ENCODE measurements around the gene OSBPL6.

The OSBPL6 gene

GRCh38 chr2:178269438-178270224 is 75.3 kb downstream of the OSBPL6 start:
- Histone ChIP-seq H3K27me3 (ENCODE audit: insufficient read depth, low read length) (no peaks in the 10 kb centered on the region), H3K4me3 (ENCODE audit: low read depth, low read length) (no peak overlapping the region), H3K79me2 (ENCODE audit: control insufficient read depth, insufficient read depth, low read length, unreplicated experiment) (no peaks in the 10 kb centered on the region), H2AFZ (ENCODE audit: low read length, unreplicated experiment) (no peak overlapping the region), H3K36me3 (ENCODE audit: insufficient read depth, low read length) (no peaks in the 10 kb centered on the region), H3K27ac (ENCODE audit: low read depth, low read length) (no peak overlapping the region), H3K4me1 (ENCODE audit: control insufficient read depth, insufficient read depth, low read length, unreplicated experiment) (no peaks in the 10 kb centered on the region)

DNA sequence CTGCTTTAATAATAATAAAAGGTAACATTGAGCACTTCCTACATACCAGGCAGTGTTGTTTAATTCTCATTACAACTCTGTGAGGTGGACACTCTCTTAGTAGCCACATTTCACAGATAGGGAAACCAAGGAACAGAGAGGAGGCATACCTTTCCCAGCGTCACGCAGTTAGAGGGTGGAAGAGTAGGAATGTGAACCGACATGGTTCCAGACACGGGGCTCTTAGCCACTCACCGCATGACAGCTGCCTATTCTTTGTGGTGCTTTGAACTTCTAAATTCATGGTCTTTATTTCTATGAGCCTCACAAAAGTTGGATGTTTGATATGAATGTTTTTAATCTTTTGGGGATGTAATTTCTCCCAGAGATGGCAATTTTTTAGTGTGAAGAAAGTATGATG is 76.0 kb downstream of the OSBPL6 start:
- Histone ChIP-seq H3K27ac (ENCODE audit: low read depth, low read length) (no peak overlapping the region), H2AFZ (ENCODE audit: low read length, unreplicated experiment) (no peak overlapping the region), H3K4me3 (ENCODE audit: low read depth, low read length) (no peak overlapping the region), H3K27me3 (ENCODE audit: insufficient read depth, low read length) (no peaks in the 10 kb centered on the region), H3K79me2 (ENCODE audit: control insufficient read depth, insufficient read depth, low read length, unreplicated experiment) (no peaks in the 10 kb centered on the region), H3K36me3 (ENCODE audit: insufficient read depth, low read length) (no peaks in the 10 kb centered on the region), H3K4me1 (ENCODE audit: control insufficient read depth, insufficient read depth, low read length, unreplicated experiment) (no peaks in the 10 kb centered on the region)

GRCh38 chr2:178271094-178271493 is 76.8 kb downstream of the OSBPL6 start:
- Histone ChIP-seq H3K27me3 (ENCODE audit: insufficient read depth, low read length) (no peaks in the 10 kb centered on the region), H3K27ac (ENCODE audit: low read depth, low read length) (no peak overlapping the region), H2AFZ (ENCODE audit: low read length, unreplicated experiment) (no peak overlapping the region), H3K79me2 (ENCODE audit: control insufficient read depth, insufficient read depth, low read length, unreplicated experiment) (no peaks in the 10 kb centered on the region), H3K36me3 (ENCODE audit: insufficient read depth, low read length) (no peaks in the 10 kb centered on the region), H3K4me1 (ENCODE audit: control insufficient read depth, insufficient read depth, low read length, unreplicated experiment) (no peaks in the 10 kb centered on the region), H3K4me3 (ENCODE audit: low read depth, low read length) (no peak overlapping the region)

GRCh38 chr2:178271629-178272333 is 77.5 kb downstream of the OSBPL6 start:
- Histone ChIP-seq H3K4me1 (ENCODE audit: control insufficient read depth, insufficient read depth, low read length, unreplicated experiment) (no peaks in the 10 kb centered on the region), H3K79me2 (ENCODE audit: control insufficient read depth, insufficient read depth, low read length, unreplicated experiment) (no peaks in the 10 kb centered on the region), H3K36me3 (ENCODE audit: insufficient read depth, low read length) (no peaks in the 10 kb centered on the region), H3K4me3 (ENCODE audit: low read depth, low read length) (no peak overlapping the region), H2AFZ (ENCODE audit: low read length, unreplicated experiment) (no peak overlapping the region), H3K27ac (ENCODE audit: low read depth, low read length) (no peak overlapping the region), H3K27me3 (ENCODE audit: insufficient read depth, low read length) (no peaks in the 10 kb centered on the region)

GRCh38 chr2:178273787-178274360 is 79.6 kb downstream of the OSBPL6 start:
- no peaks in the 10 kb centered on the region for H3K79me2 ChIP-seq (ENCODE audit: control insufficient read depth, insufficient read depth, low read length, unreplicated experiment)

GRCh38 chr2:178275600-178275999 is 81.3 kb downstream of the OSBPL6 start:
- Histone ChIP-seq H3K27me3 (ENCODE audit: insufficient read depth, low read length) (no peaks in the 10 kb centered on the region), H3K4me3 (ENCODE audit: low read depth, low read length) (no peak overlapping the region), H3K4me1 (ENCODE audit: control insufficient read depth, insufficient read depth, low read length, unreplicated experiment) (peaks cover 23% of the 10 kb centered on the region), H3K79me2 (ENCODE audit: control insufficient read depth, insufficient read depth, low read length, unreplicated experiment) (no peaks in the 10 kb centered on the region), H3K27ac (ENCODE audit: low read depth, low read length) (no peak overlapping the region), H3K36me3 (ENCODE audit: insufficient read depth, low read length) (no peaks in the 10 kb centered on the region), H2AFZ (ENCODE audit: low read length, unreplicated experiment) (no peak overlapping the region)

More at GRCh38 chr2:178273787-178274360, 79.6 kb downstream of the OSBPL6 start:
- Histone ChIP-seq H3K36me3 (ENCODE audit: insufficient read depth, low read length) (no peaks in the 10 kb centered on the region), H3K4me1 (ENCODE audit: control insufficient read depth, insufficient read depth, low read length, unreplicated experiment) (peaks cover 13% of the 10 kb centered on the region), H2AFZ (ENCODE audit: low read length, unreplicated experiment) (no peak overlapping the region), H3K4me3 (ENCODE audit: low read depth, low read length) (no peak overlapping the region), H3K27ac (ENCODE audit: low read depth, low read length) (no peak overlapping the region), H3K27me3 (ENCODE audit: insufficient read depth, low read length) (no peaks in the 10 kb centered on the region)

DNA sequence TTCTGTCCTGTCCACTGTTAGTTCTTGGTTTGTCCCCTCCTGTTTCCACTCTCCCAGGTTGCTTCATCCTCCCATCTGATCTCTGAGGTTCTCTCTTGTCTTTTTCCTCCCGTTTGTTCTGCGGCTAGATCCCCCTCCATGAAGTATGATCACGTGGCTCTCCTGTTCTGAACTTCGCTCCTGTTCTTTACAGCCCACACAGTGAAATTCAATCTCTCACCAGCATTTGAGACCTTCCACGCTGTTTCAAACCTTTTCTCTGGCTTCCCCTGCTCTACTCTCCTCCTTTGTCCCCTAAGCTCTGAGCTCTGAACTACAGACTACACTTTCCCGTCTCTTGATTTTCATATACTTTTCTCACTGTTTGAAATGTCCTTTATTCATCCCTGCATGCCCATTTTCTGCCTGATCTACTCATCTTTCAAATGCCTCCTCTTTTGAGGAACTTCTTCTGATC is 83.5 kb downstream of the OSBPL6 start:
- H2AFZ ChIP-seq (ENCODE audit: low read length, unreplicated experiment) = peak overlapping the region; percentile 59
- no peak overlapping the region for H3K27ac ChIP-seq (ENCODE audit: low read depth, low read length)

DNA sequence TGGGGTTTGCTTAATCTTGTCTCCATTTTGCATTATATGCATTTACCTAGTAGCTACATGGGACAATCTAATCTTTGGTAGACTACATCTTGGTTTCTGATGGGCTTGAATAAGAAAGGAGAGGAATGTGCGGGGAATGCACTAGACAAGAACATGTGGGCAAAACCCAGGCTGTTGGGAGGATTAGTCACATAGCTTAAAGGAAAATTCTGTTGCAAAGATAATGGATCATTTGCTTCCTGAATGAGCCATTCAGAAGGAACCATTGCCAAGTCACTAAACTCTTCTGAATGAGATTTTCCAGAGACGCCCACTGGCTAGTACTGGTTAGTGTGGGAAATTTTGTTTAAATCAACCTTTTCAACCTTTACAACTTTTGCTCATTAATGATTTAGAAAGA is 84.8 kb downstream of the OSBPL6 start:
- Histone ChIP-seq H3K4me1 (ENCODE audit: control insufficient read depth, insufficient read depth, low read length, unreplicated experiment) (peaks cover 36% of the 10 kb centered on the region), H3K36me3 (ENCODE audit: insufficient read depth, low read length) (no peaks in the 10 kb centered on the region), H3K79me2 (ENCODE audit: control insufficient read depth, insufficient read depth, low read length, unreplicated experiment) (no peaks in the 10 kb centered on the region), H2AFZ (ENCODE audit: low read length, unreplicated experiment) (no peak overlapping the region), H3K4me3 (ENCODE audit: low read depth, low read length) (no peak overlapping the region; the same call in 1 of the 2 replicates), H3K27ac (ENCODE audit: low read depth, low read length) (peak overlapping the region; percentile 46; the same call in 1 of the 2 replicates), H3K27me3 (ENCODE audit: insufficient read depth, low read length) (no peaks in the 10 kb centered on the region)

More for the DNA sequence above, 83.5 kb downstream of the OSBPL6 start:
- Histone ChIP-seq H3K79me2 (ENCODE audit: control insufficient read depth, insufficient read depth, low read length, unreplicated experiment) (no peaks in the 10 kb centered on the region), H3K4me1 (ENCODE audit: control insufficient read depth, insufficient read depth, low read length, unreplicated experiment) (peaks cover 35% of the 10 kb centered on the region), H3K36me3 (ENCODE audit: insufficient read depth, low read length) (no peaks in the 10 kb centered on the region), H3K4me3 (ENCODE audit: low read depth, low read length) (no peak overlapping the region), H3K27me3 (ENCODE audit: insufficient read depth, low read length) (no peaks in the 10 kb centered on the region)

DNA sequence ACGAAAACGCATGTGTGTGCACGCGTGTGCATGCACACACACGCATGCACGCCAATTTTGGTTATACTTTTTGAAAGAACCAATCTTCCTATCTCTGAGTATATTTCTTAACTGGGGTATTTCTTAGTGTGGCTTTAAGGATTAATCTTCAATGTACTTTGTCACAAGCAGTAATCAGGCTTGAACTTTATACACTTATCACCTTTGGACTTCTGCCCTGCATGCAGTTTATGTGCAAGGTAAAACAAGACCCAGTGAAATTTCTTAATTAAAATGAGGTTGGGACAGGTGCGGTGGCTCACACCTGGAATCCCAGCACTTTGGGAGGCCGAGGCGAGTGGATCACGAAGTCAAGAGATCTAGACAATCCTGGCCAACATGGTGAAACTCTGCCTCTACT is 85.3 kb downstream of the OSBPL6 start:
- H3K36me3 ChIP-seq (ENCODE audit: insufficient read depth, low read length) = no peaks in the 10 kb centered on the region
- H3K27me3 ChIP-seq (ENCODE audit: insufficient read depth, low read length) = no peaks in the 10 kb centered on the region
- no peak overlapping the region; the same call in 1 of the 2 replicates for H3K4me3 ChIP-seq (ENCODE audit: low read depth, low read length)
- peaks cover 36% of the 10 kb centered on the region for H3K4me1 ChIP-seq (ENCODE audit: control insufficient read depth, insufficient read depth, low read length, unreplicated experiment)
- peak overlapping the region; percentile 46 for H3K27ac ChIP-seq (ENCODE audit: low read depth, low read length)
- no peak overlapping the region for H2AFZ ChIP-seq (ENCODE audit: low read length, unreplicated experiment)
- no peaks in the 10 kb centered on the region for H3K79me2 ChIP-seq (ENCODE audit: control insufficient read depth, insufficient read depth, low read length, unreplicated experiment)

DNA sequence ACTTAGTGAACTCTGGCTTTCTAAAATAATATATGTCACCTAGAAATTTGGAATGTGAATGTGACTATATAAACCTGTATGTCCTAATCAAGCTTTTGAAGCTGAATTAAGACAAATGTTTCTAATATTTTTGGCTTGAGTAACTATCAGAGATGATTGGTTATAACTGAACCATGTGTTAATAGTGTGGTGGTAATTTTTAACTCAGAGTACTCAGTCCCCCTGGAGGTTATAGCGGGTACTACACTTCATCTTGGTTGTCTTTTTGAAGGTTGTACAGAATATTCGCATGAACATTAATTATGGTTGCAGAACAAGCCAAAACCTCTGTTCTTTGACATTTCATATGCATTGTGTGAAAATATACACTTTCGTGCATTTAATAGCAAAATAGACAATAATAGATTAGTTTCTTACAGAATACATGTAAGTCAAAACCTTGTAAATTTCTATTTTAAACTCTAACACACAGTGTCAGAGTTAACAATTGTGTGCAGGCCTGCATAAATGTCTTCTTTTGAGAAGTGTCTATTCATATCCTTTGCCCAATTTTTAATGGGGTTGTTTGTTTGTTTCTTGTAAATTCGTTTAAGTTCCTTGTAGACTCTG is 86.0 kb downstream of the OSBPL6 start:
- H3K36me3 ChIP-seq (ENCODE audit: insufficient read depth, low read length) = no peaks in the 10 kb centered on the region
- no peak overlapping the region for H3K4me3 ChIP-seq (ENCODE audit: low read depth, low read length)
- H3K79me2 ChIP-seq (ENCODE audit: control insufficient read depth, insufficient read depth, low read length, unreplicated experiment) = no peaks in the 10 kb centered on the region
- H3K27me3 ChIP-seq (ENCODE audit: insufficient read depth, low read length) = no peaks in the 10 kb centered on the region
- no peak overlapping the region for H2AFZ ChIP-seq (ENCODE audit: low read length, unreplicated experiment)
- peaks cover 36% of the 10 kb centered on the region for H3K4me1 ChIP-seq (ENCODE audit: control insufficient read depth, insufficient read depth, low read length, unreplicated experiment)
- no peak overlapping the region for H3K27ac ChIP-seq (ENCODE audit: low read depth, low read length)

Measured in ACC112 (cell line).